RPMI8226 (cell line): ENCODE measurements around the gene RETREG3.
"Not testable (repeated sequence)": the region's sequence is repeated elsewhere in the genome, so short reads cannot be mapped to it uniquely, and the experiment has no call there.

Experiments
- DNase-seq: peaks from one replicate; pipeline ENCODE4 v3.0.0-alpha.2; 2015

The RETREG3 gene

DNA sequence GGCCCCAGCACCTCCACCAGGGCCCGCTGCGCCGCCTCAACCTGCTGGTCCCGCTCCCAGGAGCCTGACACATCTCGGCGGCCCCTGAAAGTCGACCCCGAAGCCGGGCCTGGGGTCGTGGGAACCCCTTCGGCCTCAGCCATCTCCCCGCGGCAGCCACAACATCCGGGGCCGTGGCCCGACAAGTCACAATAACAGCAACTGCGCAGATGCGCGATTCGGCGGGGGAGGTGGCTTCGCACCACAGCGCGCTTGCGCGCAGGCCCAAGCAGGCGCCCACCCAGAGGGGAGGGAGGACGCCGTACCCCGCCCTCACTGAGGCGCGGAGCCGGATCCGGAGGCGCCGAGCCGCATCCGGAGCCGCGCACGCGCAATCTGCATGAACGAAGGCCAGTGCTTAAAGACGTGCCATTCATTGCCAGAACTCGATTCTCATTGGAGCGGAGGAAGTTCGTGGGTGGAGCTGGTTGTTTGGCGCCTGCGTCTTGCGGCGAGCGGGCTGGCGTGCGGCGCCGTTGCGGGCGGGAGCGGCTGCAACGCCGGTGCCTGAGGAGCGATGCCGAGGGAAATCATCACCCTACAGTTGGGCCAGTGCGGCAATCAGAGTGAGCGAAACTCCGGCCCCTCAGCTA, at the start of gene RETREG3, which contains the start of gene TUBG1:
TSS of gene RETREG3 (minus strand) at position 193 of the 632 bp plus-strand sequence. CDS start at position 143, 50 bp downstream.
TSS of gene TUBG1 (plus strand) at position 502 of the 632 bp plus-strand sequence. CDS start at position 557, 55 bp downstream.
- peak; percentile 99 for DNase-seq

GRCh38 chr17:42657824-42658588, 48.8 kb upstream of the RETREG3 start:
- no peak for DNase-seq

DNA sequence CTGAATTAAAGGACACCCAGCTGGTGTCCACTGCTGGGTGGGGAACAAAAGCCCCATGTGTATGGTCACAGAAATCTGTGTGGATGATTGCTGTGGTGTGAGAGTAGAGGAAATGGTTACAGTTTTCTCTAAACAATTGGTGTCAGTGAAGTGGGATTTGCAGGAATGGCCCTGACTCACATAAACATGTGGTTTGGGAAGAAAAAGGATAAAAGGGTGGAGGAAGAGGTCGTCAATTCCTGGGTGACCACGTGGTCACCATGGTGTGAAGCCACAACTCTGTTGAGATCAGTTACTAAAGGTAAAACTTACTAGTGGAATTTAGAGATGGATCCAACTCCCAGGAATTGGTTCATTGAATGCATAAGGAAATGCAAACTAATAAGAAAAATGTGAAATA, 46.4 kb upstream of the RETREG3 start:
- no peak for DNase-seq

DNA sequence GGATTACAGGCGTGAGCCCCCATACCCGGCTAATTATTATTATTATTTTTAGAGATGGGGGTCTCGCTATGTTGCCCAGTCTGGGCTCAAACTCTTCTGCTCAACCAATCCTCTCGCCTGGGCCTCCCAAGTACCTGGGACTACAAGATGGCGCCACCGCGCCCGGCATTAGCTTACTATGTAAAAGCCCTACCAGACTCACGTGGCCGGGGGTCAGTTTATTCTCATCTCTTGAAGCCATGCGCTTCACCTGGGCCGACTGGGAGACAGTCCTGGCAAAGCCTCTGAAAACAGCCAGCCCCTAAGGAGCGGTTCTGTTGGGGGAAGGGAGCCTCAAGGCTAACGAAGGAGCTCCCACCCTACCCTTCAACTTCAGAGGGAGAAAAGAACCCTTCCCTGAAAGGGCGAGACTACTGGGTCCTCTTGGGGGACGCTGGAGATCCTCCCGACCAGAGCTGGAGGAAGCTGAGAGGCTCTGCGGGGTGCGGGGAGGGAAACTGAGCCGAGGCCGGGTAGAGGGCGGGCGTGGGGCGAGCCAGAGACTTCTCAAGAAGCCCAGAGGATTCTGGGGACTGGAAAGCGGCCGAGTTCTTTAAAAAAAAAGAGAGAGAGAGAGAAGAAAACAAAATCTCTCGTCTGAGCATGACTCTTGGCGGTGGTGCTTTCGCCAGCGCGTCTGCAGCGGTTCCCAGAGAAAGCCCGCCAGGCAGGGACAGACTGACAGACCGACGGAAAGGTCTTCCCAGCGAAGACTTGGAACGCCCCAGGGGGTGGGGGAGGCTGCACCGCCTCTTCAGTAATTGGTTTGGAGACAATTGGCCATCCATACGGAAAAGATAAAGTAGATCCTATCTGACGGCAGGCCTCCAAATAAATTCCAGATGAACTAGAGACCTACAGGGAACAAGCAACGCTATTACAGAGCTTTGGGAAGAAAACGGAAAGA, 44.3 kb upstream of the RETREG3 start:
- DNase-seq: no peak

DNA sequence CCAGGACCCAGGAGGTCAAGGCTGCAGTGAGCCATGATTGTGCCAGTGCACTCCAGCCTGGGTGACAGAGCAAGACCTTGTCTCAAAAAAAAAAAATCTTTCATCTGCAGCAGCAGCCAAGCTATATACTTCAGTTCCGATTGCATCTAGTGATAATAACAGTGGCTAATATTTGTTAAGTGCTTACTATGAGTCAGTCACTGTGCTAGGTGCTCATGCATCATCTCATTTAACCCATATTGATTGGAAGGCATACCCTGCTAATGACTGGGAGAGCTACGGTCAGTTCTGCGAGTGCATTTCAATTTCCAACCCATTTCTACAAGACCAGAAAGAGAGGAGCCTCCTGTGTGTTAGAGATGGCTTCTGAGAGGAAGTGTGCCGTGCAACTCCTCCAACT, 42.2 kb upstream of the RETREG3 start:
- DNase-seq: no peak

GRCh38 chr17:42647778-42648177, 38.6 kb upstream of the RETREG3 start:
- peak; percentile 60 for DNase-seq

GRCh38 chr17:42642336-42642735, 33.2 kb upstream of the RETREG3 start:
- no peak for DNase-seq

DNA sequence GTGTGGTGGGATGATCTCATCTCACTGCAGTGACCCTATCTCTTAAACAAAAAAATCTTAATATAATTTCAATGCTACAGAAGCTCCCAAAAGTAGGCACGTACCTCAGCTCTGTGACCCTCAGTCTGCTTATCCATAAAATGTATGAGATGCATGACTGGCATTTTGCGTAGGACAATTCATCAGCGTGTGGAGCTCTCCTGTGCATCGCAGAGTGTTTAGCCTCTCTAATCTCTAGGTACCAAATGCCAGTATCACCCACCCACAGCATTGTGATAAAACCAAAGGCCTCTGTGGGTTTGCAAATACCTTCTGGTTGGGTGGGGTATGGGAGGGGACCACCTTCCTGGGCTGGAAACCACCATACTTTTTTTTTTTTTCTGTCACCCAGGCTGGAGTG, 30.9 kb upstream of the RETREG3 start:
- no peak for DNase-seq

DNA sequence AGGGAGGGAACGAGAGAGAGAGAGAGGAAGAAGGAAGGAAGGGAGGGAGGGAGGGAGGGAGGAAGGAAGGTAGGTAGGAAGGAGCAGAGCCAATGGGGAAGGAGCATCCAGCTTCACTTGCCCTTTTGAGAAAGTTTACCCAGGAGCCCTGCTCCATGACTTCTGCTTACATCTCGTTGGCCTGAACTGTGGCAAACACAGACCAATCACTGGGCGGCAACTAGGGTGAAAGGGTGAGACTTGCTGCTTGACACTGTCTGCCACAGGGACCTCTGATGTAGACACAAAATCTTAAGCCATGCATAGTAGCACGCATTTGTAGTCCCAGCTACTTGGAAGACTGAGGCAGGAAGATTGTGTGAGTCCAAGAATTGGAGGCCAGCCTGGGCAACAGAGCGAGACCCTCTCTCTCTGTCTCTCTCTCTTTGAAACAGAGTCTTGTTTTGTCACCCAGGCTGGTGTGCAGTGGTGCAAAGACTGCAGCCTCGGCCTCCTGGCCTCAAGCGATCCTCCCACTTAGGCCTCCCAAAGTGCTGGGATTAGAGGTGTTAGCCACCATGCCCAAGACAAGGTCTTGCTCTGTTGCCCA, 30.4 kb upstream of the RETREG3 start:
- no peak for DNase-seq

- no peak for DNase-seq
These were observed 23.8 kb upstream of the RETREG3 start for GRCh38 chr17:42632949-42633444.

DNA sequence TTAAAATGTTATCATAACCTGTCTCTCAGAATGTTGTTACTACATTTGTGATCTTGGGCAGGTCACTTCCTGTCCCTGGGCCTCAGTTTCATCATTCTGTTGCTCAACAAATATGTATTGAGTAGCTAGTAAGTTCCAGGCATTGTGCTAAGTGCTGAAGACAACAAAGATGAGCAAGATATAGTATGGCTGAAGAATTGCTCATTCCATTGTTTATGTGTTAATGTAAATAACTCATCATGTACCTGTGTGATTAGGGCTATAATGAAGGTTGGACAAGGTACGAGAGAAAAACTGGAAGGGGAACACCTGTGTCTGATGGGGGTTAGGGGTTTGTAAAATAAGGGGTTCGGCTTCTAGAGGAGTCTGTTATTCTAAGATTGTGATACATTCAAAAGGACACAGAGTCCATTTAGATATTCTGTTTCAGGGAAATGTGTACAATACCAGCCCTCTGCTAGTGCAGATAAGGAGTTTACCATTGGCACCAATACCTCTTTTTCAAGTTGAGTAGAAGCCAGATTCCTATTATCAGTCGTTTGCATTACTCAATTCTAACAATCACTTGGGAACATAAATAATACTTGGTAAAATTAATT, 20.3 kb upstream of the RETREG3 start:
- no peak for DNase-seq

GRCh38 chr17:42627032-42627764, 18.0 kb upstream of the RETREG3 start:
- DNase-seq: not testable (repeated sequence)

- DNase-seq: no peak
These were observed 14.8 kb upstream of the RETREG3 start for GRCh38 chr17:42623732-42624596.

DNA sequence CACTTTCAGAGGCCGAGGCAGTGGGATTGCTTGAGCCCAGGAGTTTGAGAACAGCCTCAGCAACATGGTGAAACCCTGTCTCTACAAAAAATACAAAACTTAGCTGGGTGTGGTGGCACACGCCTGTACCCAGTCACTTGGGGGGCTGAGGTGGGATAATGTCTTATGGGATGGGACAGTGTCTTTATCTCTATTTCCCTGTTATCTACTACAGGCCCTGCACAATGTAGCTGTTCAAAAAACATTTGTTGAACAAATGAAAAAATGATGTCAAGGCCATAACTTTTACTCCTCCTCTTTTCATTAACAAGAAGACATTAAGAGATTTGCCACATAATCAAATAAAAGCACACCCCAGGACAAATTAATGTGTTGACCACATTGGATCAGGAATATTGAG, 14.1 kb upstream of the RETREG3 start:
- DNase-seq: no peak

DNA sequence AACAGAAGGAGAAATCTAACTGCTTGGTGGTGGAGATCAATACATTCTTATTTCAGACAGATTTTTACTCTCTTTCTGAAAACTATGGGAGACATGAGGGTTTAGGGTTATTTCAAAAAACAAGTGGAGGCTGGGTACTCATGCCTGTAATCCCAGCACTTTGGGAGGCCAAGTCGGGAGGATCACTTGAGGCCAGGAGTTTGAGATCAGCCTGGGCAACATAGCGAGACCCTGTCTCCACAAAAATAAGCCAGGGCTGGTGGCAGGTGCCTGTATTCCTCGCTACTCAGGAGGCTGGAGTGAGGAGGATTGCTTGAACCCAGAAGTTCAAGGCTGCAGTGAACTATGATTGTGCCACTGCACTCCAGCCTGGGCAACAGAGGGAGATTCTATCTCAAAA, 12.8 kb upstream of the RETREG3 start:
- not testable (repeated sequence) for DNase-seq

DNA sequence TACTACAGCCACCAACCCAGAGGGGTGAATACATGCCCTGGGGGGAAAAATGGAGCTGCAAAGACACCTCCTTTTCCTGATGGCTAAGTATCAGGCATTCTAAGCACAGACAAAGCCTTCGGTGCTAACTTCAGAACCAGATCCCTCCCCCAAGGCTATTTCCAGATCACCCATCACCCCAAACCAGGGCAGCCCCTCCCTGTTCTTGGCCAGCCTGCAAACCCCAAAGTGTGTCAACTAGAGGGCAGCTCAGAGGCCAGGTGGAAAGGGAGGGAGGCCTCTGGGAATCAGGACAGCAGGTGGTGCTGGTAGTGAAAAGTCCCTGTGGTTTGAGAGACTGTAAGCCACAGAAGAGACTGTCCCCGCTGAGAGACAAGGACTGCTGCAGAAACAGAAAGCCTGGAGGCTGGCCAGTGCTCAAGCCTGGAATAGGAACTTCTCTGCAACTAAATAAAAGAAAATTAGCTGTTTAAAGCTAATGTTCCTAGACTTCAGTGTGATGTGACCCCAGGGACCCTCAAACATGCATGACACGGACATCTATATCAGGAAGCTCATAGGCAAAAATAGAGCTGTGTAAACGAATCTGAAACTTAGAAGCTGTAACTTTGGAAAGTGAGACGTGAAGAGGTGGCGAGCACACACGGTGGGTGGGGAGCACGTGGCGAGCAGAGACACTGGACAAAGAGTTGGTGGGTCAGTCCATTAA, 9.4 kb upstream of the RETREG3 start:
- DNase-seq: peak; percentile 95

DNA sequence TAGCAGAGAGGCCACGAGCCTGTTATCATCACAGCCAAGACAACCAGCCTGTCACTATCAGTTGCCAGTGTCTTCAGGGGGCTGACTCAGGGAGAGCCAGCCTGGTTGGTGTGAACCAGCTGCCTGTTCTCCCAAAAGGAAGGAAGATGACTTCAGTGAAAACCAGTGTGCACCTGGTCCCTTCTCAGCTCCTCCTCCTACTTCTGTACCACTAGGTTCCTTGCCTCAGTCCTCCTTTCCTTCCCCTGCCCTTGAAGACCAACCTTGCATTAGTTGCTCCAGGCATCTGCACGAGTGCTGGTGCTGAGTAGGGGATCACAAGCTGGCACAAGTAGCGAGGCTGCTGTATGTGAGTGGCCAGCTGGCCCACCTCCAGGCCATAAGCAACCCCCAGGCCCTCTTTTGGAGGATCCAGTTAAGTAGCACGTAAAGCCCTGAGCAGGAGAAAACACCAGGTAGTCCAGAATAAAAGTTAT, 8.8 kb upstream of the RETREG3 start:
- DNase-seq: peak; percentile 86

- DNase-seq: no peak
These were observed 4.6 kb upstream of the RETREG3 start for GRCh38 chr17:42613699-42614295.

GRCh38 chr17:42612013-42612412, 2.8 kb upstream of the RETREG3 start:
- no peak for DNase-seq
